IPS-18c (cell line): ENCODE data around the gene AKIRIN2.

Source experiments
- H3K4me3 ChIP-seq: 2 replicates; pipeline ENCODE4 v1.7.0; 2013; ENCODE audit warnings: low read depth, mild to moderate bottlenecking, low read length, moderate library complexity; ENCODE audit not compliant: insufficient read depth
- H3K9me3 ChIP-seq: one replicate; pipeline ENCODE4 v1.6.1; 2013; ENCODE audit warnings: mild to moderate bottlenecking, low read length, moderate library complexity; ENCODE audit not compliant: control insufficient read depth, insufficient read depth

AKIRIN2 gene

DNA sequence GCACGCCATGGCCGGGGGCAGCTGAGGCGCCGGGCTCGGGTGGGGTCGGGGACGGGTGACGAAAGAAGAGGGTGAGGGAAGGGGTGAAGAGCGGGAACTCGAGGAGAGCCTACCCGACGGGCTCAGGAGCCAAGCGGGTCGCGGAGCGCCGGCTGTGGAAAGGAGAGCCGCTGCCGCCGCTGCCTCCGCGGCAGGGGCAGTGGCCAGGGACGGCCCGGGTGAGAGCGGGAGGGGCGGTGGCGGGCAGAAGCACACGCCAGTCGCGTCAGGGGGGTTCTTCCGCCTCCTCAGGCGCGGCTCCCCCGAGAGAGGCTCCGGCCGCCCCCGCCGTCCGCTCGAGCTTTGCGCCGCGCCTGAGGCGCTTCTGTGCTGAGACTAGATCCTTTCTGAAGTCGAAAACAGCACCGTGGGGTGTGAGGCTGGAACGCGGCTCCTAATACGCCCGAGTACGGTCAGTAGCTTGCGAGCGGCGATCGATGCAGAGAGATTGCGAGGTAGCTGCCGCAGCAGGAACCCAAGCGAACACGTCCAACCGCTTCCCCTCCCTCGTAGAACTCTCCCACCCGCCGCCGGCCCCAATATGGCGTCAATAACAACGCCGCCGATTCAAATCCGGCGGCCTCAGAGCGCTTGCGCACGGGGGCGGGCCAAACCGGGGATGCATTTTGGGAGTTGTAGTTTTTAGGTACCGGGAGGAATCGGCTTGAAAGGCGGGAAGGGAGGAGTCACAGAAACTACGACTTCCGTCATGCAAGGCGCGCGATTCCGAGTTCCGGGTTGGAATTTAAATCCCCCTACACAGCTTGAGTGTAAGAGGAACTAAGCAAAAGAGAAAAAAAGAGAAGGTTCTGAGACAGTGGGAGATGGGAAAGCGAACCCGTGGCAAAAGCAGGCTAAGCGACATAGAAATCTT is at the start of gene AKIRIN2:
TSS of gene AKIRIN2 (minus strand) at position 558 of the 913 bp plus-strand sequence. CDS start at position 9, 549 bp downstream.
- H3K4me3 ChIP-seq = peak within 1 kb of the TSS; percentile 54

DNA sequence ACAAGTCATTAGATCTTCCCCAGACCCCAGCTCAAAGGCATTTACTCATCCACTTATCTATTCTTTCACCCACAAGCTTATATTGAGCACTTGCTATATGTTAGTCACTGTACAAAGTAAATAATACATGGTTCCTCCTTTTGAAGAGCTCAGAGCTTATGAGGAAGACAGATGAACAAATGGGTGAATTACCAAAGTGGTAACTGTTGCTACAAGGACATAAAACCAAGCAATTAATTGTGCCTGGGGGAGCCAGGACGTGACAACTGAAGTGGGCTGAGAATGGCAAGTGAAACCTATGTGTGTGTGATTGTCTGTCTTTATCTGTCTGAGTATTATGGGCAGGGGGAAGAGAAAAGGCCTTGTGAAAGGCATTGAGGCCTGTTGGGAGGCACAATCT is 45.6 kb upstream of the AKIRIN2 start:
- H3K4me3 ChIP-seq = no peak overlapping the region
- H3K9me3 ChIP-seq = no peaks in the 10 kb centered on the region

More for the DNA sequence above, at the start of gene AKIRIN2:
- peaks cover 2% of the 10 kb centered on the region for H3K9me3 ChIP-seq

GRCh38 chr6:87745966-87746721 is 44.1 kb upstream of the AKIRIN2 start:
- Histone ChIP-seq H3K4me3 (no peak overlapping the region), H3K9me3 (no peaks in the 10 kb centered on the region)

DNA sequence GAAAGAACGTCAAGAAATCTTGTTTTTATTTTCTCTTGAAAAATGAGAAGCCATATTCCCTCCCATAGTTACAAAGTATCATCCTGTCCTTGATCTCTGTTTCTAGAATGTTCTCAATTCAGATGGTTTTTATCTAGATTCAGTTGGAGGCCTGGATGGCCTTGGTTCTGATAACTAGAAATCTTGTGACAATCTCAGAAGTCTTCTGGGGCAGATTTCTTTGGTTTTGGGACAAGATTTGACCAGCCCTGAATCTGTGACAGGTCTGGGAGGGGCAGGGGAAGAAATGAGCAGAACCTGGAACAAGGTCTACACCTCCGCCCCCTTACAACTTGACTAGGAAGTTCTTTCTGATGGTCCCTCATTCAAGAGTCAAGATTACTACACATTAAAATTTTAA is 41.4 kb upstream of the AKIRIN2 start:
- no peak overlapping the region for H3K4me3 ChIP-seq
- H3K9me3 ChIP-seq = no peaks in the 10 kb centered on the region

- Histone ChIP-seq H3K9me3 (no peaks in the 10 kb centered on the region), H3K4me3 (no peak overlapping the region)
Observed at GRCh38 chr6:87742106-87742505, 40.1 kb upstream of the AKIRIN2 start.

- peaks cover 2% of the 10 kb centered on the region for H3K9me3 ChIP-seq
Observed at GRCh38 chr6:87741001-87741650, 39.1 kb upstream of the AKIRIN2 start.

DNA sequence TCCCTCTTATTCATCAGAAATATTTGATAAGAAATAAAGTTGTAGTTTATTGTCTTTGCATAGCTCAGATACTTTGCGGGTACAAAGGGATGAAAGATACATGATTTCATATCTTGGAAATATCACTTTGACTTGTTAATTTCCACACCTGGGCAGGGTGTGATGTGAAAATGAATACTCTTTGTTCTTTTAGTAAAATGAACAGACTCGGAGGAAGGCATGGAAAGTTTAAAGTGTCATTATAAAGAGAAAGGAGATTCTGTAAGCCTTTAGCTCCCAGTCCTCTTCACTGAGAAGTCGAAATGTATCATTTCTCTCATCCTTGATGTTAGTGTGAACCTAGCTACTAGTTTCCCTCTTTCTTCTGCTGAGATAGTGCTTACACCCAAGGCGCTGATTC is 36.7 kb upstream of the AKIRIN2 start:
- Histone ChIP-seq H3K4me3 (no peak overlapping the region), H3K9me3 (peaks cover 2% of the 10 kb centered on the region)

More at GRCh38 chr6:87741001-87741650, 39.1 kb upstream of the AKIRIN2 start:
- H3K4me3 ChIP-seq = no peak overlapping the region

DNA sequence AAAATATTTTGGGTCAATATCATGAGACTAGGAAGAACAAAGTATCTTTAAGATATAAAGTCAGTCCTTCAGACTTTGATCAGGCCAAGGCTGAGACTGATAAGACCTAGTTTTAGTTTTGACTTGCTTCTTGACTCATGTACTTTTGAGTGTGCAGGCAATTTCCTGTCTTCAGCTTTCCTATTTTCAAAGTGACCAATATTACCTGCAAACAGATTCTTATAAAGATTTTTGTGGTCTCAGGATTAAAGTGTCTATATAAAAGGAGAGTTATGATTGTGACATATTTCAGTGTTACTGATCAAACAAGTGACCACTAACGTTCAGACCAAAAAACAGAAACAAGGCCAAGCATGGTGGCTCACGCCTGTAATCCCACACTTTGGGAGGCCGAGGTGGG is 36.0 kb upstream of the AKIRIN2 start:
- Histone ChIP-seq H3K4me3 (no peak overlapping the region), H3K9me3 (peaks cover 2% of the 10 kb centered on the region)

GRCh38 chr6:87736809-87737540 is 34.9 kb upstream of the AKIRIN2 start:
- peaks cover 2% of the 10 kb centered on the region for H3K9me3 ChIP-seq
- no peak overlapping the region for H3K4me3 ChIP-seq

DNA sequence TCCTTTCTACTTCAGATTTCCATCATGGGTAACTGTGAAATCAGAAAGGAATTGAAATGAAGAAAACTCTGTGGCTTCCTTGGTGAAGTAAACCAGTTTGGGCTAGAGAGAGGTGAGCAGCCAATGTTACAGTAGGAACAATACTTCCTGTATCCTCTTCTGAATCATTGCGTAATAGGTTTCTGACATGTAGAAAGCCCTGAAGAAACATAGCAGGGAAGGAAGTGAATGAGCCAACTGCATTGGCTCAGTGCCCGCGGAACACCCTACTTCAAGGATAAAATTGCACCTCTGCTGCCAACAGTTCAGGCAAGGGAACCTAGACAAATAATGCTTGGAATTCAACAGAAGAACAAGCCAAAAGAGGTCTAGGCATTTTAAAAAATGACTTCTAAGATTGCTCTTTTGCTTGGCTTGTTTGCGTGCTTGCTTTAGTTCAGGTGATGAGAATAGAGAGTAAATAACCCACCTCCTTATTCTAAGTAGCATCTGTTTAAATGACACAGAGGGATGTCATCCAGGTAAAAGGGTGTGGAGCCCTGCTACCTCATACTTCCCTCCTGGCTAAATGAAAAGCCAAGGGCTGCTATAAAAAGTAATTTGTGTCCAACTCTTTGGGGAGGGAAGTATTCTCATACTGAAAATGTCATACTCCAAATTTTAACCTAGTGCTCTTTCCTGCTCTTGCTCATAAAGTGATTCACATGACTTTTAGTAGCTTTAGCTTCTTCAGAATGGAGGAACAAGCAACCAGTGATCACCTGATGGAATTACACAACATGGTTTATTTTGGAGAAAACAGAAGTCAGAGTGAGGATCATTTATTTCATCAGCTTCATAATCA is 30.0 kb upstream of the AKIRIN2 start:
- peaks cover 2% of the 10 kb centered on the region for H3K9me3 ChIP-seq
- no peak overlapping the region for H3K4me3 ChIP-seq

- H3K9me3 ChIP-seq = no peaks in the 10 kb centered on the region
- no peak overlapping the region for H3K4me3 ChIP-seq
Observed at GRCh38 chr6:87731080-87731479, 29.0 kb upstream of the AKIRIN2 start.

- Histone ChIP-seq H3K9me3 (no peaks in the 10 kb centered on the region), H3K4me3 (no peak overlapping the region)
Observed at GRCh38 chr6:87729965-87730719, 28.1 kb upstream of the AKIRIN2 start.

DNA sequence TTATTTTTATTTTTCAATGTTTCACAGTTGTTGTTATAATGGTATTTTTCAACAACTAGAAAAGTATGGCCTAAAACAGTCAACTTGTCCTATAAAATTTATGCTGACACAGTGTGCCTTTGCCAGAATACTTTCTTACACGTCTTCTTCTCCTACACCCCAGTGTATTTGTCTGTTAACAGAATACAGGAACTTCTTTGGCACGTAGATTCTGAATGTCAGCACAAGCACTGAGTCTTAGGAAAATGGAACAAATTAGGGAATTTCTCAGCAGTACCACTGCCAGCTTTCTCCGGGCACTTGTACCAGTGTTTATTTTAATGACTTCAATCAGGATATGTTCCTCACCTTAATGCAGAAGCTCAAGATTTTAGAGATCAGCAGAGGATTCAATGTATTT is 26.7 kb upstream of the AKIRIN2 start:
- H3K4me3 ChIP-seq = no peak overlapping the region
- no peaks in the 10 kb centered on the region for H3K9me3 ChIP-seq

GRCh38 chr6:87724983-87725811 is 23.2 kb upstream of the AKIRIN2 start:
- Histone ChIP-seq H3K4me3 (no peak overlapping the region), H3K9me3 (no peaks in the 10 kb centered on the region)
